ENCODE results near the gene FMN1.

The FMN1 gene

DNA sequence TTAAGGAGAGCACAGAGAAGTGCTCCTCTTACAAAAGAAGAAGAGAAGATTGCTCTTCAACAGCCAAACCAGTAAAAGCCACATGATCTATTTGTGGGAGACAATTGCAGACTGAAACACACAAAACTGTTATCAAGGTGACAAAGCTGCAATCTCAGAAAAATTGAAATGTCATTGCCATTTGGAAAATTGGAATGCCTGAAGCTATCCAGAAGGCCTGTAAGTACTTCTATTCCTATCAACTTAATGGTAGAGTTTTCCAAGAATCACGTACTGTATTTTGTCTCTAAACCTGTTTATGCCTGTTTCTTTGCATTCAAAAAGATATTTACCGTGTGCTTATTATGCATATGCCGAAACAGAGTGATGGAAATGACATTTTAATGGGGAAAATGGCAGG is 272.0 kb downstream of the FMN1 start:
- DNase-seq (ENCODE audit: low read depth) = no peak

- no peak for DNase-seq (ENCODE audit: low read depth)
Observed at GRCh38 chr15:32919749-32920414, 274.6 kb downstream of the FMN1 start.

DNA sequence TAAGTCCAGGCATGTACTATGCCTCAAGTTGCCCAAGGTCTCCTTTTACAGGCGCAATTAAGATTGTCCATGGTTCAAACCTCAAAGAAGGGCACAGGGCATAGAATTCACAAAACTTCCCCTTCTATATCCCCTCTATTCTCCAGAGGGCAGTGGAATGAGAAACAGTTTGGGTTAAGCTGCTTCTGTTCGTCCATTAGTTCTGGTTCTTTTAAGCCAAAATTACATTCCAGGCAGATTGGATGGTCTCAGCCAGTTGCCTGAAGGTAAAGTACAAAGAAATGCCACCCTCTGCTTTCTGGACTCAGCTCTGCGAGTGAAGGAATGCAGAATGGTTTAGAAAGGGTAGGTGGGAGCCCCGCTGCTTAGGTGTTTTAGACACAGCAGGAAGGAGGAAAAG is 276.0 kb downstream of the FMN1 start:
- DNase-seq (ENCODE audit: low read depth) = no peak

DNA sequence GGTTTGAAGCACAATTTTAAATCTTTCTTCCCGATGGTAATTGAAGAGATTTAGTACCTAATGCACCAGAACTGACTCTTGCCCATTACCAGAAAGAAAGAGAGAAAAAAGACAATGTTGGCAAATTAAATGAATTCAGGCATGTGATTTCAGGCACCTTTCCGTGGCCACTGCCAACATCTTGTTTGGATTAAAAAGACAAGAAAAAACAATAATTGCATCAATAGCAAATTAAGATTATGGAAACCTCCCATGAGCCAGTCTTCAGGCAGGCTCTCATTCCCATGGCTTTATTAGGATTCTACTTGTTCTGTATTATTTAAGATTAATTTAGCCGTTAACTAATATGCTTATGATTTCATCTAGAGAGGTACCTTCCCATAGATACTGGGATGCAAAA is 283.7 kb downstream of the FMN1 start:
- DNase-seq (ENCODE audit: low read depth) = no peak

GRCh38 chr15:32909431-32909830 is 285.1 kb downstream of the FMN1 start:
- DNase-seq (ENCODE audit: low read depth) = no peak

DNA sequence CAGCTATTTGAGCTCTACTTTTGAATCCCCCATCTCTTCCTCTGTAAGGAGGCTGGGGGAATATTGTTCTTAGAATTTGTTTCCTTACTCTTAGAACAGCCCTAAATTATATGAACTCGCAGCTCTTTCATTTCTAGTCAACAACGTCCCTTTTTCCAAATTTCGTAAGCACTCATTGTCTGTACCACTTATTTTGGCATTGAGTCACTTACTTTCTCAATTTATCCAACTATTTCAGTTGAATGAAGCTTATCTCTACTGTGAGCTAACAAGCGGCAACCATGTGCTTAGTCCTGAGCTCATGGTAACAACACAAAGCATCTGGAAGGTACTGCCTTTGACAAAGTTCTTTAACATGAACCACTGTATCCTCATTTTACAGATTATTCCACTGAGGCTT is 285.6 kb downstream of the FMN1 start:
- no peak for DNase-seq (ENCODE audit: low read depth)

- DNase-seq (ENCODE audit: low read depth) = no peak
Observed at GRCh38 chr15:32908135-32908801, 286.2 kb downstream of the FMN1 start.

DNA sequence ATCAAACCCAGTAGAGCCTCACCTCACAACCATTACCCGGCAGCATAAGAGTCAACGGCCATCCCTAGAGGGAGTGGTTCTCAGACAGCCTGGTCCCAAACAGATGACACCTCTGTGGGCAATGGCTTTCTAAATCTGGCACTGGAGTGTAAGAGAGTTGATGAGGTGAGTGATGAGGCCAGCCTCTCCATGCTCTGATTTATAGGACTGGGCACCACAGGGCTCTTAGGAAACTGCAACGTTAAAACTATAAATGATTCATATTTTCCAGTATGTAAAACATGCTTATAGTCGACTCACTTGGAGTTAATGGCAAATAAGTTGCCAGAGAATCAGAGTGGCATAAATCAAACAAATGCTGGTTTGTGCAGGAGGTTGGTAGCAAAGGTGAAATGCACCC is 289.0 kb downstream of the FMN1 start:
- DNase-seq (ENCODE audit: low read depth) = no peak

GRCh38 chr15:32904448-32904847 is 290.1 kb downstream of the FMN1 start:
- DNase-seq (ENCODE audit: low read depth) = no peak

DNA sequence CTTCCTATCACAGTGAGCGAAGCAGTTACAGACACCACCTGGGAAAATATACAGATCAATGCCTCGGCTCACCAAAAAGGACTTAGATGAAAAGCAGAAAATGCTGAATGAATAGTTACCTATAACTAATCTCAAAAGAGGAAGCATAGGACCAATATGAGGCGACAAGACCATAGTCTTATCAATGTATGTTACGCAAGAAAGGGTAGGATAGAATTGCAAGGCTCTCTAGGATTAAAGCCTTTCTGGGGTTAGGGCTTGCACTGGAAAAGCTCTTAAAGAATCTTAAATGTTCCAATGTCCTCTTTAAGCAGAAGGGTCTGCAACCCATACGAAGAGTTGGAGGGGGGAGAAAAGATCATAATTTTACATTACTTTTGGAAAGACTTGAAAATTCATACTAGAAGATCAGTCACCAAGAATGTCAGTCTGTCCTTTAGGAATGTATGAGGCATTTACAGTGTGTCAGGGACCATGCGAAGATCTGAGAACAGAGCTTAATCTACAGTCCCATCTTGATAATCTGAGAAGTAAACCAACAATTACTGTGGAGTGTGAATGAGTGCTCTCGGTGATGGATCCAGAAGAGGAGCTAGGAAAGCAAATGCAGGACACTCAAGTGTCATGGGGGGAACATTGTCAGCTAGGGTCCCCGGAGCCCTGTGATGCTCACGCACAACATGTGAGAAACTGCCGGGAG is 290.8 kb downstream of the FMN1 start:
- DNase-seq (ENCODE audit: low read depth) = no peak

GRCh38 chr15:32901995-32902394 is 292.5 kb downstream of the FMN1 start:
- DNase-seq (ENCODE audit: low read depth) = no peak

GRCh38 chr15:32901192-32901591 is 293.3 kb downstream of the FMN1 start:
- no peak for DNase-seq (ENCODE audit: low read depth)

- no peak for DNase-seq (ENCODE audit: low read depth)
Observed at GRCh38 chr15:32899126-32899596, 295.4 kb downstream of the FMN1 start.

DNA sequence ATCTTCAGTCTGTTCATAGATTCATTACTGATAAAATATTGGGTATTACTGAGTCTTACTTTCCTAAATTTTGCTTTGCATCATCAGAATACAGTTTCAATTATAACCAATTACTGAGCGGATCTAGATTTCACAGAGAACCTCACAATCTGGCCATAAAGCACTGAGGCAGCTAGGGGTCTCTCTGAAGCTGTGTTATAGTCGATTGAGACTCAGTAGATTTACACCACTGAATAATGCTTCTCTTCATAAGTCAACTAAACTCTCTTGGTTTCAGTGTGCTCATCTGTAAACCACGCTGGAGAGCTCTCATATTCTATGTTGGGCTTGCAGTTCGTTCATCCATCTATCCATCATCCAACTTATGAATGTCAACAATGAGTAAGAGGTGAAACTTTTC is 296.1 kb downstream of the FMN1 start:
- DNase-seq (ENCODE audit: low read depth) = no peak

GRCh38 chr15:32893421-32893820 is 301.1 kb downstream of the FMN1 start:
- no peak for DNase-seq (ENCODE audit: low read depth)

DNA sequence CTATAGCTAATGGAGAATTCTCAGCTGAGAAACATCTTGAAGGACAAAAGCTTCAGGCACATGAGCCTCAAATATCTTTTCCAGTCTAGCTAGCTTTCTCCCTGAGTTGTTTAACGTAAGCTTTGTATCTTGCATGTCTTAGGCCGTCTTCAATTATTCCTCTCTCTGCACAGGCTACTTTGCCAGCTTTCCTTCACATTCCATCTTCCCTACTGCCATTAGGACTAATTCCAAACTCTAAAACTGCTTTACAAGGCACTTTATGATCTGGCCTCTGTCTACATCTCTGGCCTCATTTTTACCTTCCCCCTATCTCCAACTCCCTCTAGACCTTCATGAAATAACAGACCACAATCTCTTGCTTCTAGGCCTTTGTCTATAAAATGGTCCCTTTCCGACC is 305.3 kb downstream of the FMN1 start:
- DNase-seq (ENCODE audit: low read depth) = no peak

DNA sequence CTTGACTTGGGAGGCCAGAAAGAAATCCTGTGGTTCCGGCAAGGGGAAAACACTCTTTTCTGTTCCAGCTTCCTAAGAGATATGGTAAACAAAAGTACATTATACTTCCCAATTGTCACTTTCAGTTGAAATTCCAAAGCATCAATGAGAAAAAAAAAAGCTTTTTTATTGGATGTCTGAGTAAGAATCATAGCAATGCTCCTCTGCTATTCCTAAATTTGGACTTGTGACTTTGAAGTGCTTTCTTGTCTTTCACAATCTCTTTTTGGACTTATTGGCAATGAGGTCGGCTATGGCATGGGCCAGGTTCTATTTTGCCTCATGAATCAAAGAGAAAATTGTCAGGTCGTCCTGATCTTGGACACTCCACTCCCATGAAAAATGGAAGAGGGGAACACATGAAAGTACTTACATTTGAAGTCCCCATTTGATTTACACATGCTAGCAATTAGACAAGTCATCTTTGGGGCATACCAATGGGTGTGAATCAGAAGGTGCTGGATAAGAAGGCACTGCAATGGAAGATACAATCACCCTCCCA is 306.2 kb downstream of the FMN1 start:
- DNase-seq (ENCODE audit: low read depth) = no peak

DNA sequence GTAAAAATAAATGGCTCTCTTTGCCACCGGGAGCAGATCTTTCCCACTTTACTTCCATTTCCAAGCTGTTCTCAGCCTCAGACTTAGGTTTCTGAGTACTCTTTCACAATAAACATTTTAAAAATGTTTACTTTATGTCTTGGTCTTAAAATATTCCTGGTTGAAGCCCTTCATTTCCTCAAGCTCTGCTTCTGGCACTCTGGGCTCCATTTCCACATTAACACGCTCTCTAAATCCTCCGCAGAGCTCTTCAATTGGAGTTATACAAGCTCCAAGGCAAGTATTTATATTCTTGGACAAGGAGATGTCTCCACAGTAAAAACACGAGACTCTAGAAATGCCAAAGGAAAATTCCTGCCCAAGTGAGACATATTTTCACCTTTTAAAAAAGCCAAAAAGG is 307.4 kb downstream of the FMN1 start:
- no peak for DNase-seq (ENCODE audit: low read depth)

DNA sequence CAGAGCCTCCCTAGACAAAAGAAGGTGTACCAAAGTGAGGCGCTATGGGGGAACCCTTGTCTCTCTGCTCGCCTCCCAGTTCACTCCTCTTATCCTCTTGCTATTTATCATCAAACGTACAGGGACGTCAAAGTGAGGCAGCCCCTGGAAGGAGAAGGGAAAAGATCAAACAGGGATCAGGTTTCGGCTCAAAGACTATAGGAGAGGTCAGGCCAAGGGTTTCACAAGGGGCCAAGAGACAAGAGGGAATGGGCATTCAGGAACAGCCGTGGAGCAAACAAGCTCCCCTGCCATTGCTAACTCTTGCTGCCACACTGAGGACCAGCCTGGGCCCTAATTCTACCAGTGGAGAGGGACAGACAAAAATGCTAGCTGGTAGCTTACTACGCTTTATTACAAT is 308.1 kb downstream of the FMN1 start:
- no peak for DNase-seq (ENCODE audit: low read depth)

- no peak for DNase-seq (ENCODE audit: low read depth)
Observed at GRCh38 chr15:32885713-32886112, 308.8 kb downstream of the FMN1 start.

- no peak for DNase-seq (ENCODE audit: low read depth)
Observed at GRCh38 chr15:32884146-32884545, 310.4 kb downstream of the FMN1 start.

- DNase-seq (ENCODE audit: low read depth) = no peak
Observed at GRCh38 chr15:32882955-32883354, 311.6 kb downstream of the FMN1 start.

GRCh38 chr15:32881528-32881927 is 313.0 kb downstream of the FMN1 start:
- DNase-seq (ENCODE audit: low read depth) = no peak

Data from T follicular helper cell (primary cell).